Measurements from ENCODE around the gene EPOP.

DNA sequence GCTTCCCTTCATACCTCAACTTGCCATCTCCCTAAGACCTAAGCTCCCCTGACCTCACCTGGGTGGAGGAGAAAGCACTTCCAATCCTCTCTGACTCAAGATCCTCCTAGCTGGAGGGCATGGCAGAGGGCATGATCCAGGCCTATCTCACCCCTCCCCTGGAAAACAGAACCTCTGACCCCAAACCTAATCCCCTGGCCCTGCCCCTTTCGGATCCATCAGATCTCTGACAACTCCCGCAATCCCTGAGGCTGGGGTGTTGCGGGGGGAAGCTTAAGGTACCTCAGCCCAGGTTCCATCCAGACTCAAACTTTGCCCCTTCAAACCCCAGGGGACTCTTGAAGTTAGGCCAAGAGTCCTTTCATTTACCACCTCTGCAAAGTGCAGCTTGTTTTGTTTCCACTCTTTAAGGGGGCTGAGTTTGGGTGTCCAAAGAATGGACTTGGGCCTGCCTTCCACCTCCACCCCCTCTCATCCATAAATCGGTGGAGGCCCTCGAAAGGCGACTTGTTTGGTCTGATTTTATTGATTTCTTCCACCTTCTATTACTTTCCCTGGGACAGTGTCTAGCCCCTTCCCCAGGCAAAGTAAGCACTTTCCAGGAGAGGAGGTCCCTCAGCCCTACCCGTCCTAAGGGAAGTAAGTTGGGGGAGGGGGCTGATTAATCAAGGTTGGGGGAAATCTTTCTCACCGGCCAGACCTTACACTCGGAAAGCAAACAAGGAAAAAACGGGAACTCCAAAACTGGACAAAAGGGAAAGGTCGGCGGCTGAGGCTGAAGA is 2.6 kb downstream of the EPOP start:
- no peak for TF ChIP-seq CTCF (IDR thresholded peaks at IDR 0.05; ENCODE audit: poor library complexity)
- peak; percentile 37 for TF ChIP-seq EZH2 (IDR thresholded peaks at IDR 0.05; ENCODE audit: borderline replicate concordance)
